GM12872 (cell line): ENCODE measurements around the gene ARHGAP8.

Experiments used
- CTCF ChIP-seq: IDR thresholded peaks from 3 replicates; pipeline ENCODE4 v1.5.1; 2011; ENCODE audit warnings: low read depth, mild to moderate bottlenecking, low read length, moderate library complexity; ENCODE audit not compliant: insufficient read depth

Gene ARHGAP8

GRCh38 chr22:44909241-44909640 is 156.9 kb downstream of the ARHGAP8 start:
- TF ChIP-seq CTCF, result no peak
